ENCODE measurements around the gene NDST4. TPM values are rescaled to one million over a fixed set of nuclear protein-coding genes. Genes with fewer than 3 reads are reported as not detected.

The NDST4 gene
- total RNA-seq, 1 donor from 2014 or later: not detected

GRCh38 chr4:114907568-114907967 lies 205.9 kb downstream of the NDST4 start:
- no peak for DNase-seq (ENCODE audit: low read depth in 2 of 2)

GRCh38 chr4:114905017-114905416 lies 208.4 kb downstream of the NDST4 start:
- DNase-seq (ENCODE audit: low read depth in 2 of 2): no peak

- DNase-seq (ENCODE audit: low read depth in 2 of 2): no peak
Measured at GRCh38 chr4:114900934-114901333, 212.5 kb downstream of the NDST4 start.

- no peak for DNase-seq (ENCODE audit: low read depth in 2 of 2)
Measured at GRCh38 chr4:114890773-114891172, 222.6 kb downstream of the NDST4 start.

GRCh38 chr4:114886761-114887160 lies 226.7 kb downstream of the NDST4 start:
- no peak for DNase-seq (ENCODE audit: low read depth in 2 of 2)

GRCh38 chr4:114883641-114884040 lies 229.8 kb downstream of the NDST4 start:
- no peak for DNase-seq (ENCODE audit: low read depth in 2 of 2)

- no peak for DNase-seq (ENCODE audit: low read depth in 2 of 2)
Measured at GRCh38 chr4:114879916-114880669, 233.3 kb downstream of the NDST4 start.

- DNase-seq (ENCODE audit: low read depth in 2 of 2): no peak
Measured at GRCh38 chr4:114875630-114876029, 237.8 kb downstream of the NDST4 start.

GRCh38 chr4:114874321-114874720 lies 239.1 kb downstream of the NDST4 start:
- no peak for DNase-seq (ENCODE audit: low read depth in 2 of 2)

- DNase-seq (ENCODE audit: low read depth in 2 of 2): no peak
Measured at GRCh38 chr4:114870987-114871386, 242.4 kb downstream of the NDST4 start.

- DNase-seq (ENCODE audit: low read depth in 2 of 2): no peak
Measured at GRCh38 chr4:114866901-114867670, 246.3 kb downstream of the NDST4 start.

GRCh38 chr4:114864060-114864459 lies 249.4 kb downstream of the NDST4 start:
- no peak for DNase-seq (ENCODE audit: low read depth in 2 of 2)

- DNase-seq (ENCODE audit: low read depth in 2 of 2): no peak
Measured at GRCh38 chr4:114860786-114861185, 252.6 kb downstream of the NDST4 start.

- no peak for DNase-seq (ENCODE audit: low read depth in 2 of 2)
Measured at GRCh38 chr4:114857831-114858230, 255.6 kb downstream of the NDST4 start.

- no peak for DNase-seq (ENCODE audit: low read depth in 2 of 2)
Measured at GRCh38 chr4:114839986-114840385, 273.4 kb downstream of the NDST4 start.

GRCh38 chr4:114830628-114831027 lies 282.8 kb downstream of the NDST4 start:
- DNase-seq (ENCODE audit: low read depth in 2 of 2): no peak

- no peak for DNase-seq (ENCODE audit: low read depth in 2 of 2)
Measured at GRCh38 chr4:114827651-114828050, 285.8 kb downstream of the NDST4 start.

- no peak for DNase-seq (ENCODE audit: low read depth in 2 of 2)
Measured at GRCh38 chr4:114815760-114816159, 297.7 kb downstream of the NDST4 start.

- DNase-seq (ENCODE audit: low read depth in 2 of 2): no peak
Measured at GRCh38 chr4:114813961-114814360, 299.5 kb downstream of the NDST4 start.

GRCh38 chr4:114811564-114812301 lies 301.7 kb downstream of the NDST4 start:
- DNase-seq (ENCODE audit: low read depth in 2 of 2): no peak

- DNase-seq (ENCODE audit: low read depth in 2 of 2): peak; percentile 25 to 46
Measured at GRCh38 chr4:114807759-114808404, 305.5 kb downstream of the NDST4 start.

- DNase-seq (ENCODE audit: low read depth in 2 of 2): no peak
Measured at GRCh38 chr4:114807357-114807756, 306.1 kb downstream of the NDST4 start.

Measured in lung microvascular endothelial cell (primary cell).